Measurements from ENCODE around the gene STARD3.

DNA sequence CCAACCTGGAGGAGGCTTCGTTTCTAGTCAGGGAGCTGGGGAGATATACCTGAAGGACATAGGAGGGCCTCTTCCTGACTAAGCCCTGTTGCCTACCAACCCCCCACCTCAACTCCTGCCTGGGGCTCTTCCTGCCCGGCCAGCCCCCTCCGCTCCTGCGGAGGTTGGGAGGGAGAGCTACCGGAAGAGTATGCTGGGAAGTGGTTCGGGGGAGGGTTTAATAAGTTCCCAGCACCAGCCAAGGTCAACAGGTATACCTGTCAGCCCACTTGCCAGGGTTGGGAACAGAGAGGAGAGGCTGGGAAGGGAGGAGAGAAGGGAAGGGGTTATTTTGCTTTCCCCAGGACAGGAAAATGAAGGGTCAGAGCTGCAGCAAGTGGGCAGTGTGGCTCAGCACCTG, 5.5 kb upstream of the STARD3 start:
- TF ChIP-seq ESRRA (IDR thresholded peaks at IDR 0.05; ENCODE audit: borderline replicate concordance, low read length) (no peak), CTCF (IDR thresholded peaks at IDR 0.05) (no peak), MAZ (IDR thresholded peaks at IDR 0.05; ENCODE audit: borderline replicate concordance, low read depth, low read length) (no peak), REST (IDR thresholded peaks at IDR 0.05) (no peak), RAD21 (conservative IDR thresholded peaks at IDR 0.05 in 1 of 2, IDR thresholded peaks at IDR 0.05 in 1 of 2) (no peak), POLR2A (IDR thresholded peaks at IDR 0.05; ENCODE audit: low read length) (no peak), EP300 (IDR thresholded peaks at IDR 0.05) (no peak), JUN (IDR thresholded peaks at IDR 0.05) (no peak), CEBPB (IDR thresholded peaks at IDR 0.05) (no peak), PHF8 (IDR thresholded peaks at IDR 0.05; ENCODE audit: borderline replicate concordance, low read depth) (no peak), MAFK (IDR thresholded peaks at IDR 0.05; ENCODE audit: partially characterized antibody) (no peak)
- TF ChIP-seq, protein P1, sequence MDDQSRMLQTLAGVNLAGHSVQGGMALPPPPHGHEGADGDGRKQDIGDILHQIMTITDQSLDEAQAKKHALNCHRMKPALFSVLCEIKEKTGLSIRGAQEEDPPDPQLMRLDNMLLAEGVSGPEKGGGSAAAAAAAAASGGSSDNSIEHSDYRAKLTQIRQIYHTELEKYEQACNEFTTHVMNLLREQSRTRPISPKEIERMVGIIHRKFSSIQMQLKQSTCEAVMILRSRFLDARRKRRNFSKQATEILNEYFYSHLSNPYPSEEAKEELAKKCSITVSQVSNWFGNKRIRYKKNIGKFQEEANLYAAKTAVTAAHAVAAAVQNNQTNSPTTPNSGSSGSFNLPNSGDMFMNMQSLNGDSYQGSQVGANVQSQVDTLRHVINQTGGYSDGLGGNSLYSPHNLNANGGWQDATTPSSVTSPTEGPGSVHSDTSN (IDR thresholded peaks at IDR 0.05) = no peak
